GM18517 (cell line): Measurements from ENCODE around the gene TBL3.

Experiments
- ATAC-seq: cut with Tn5 transposase; IDR thresholded peaks from one replicate; pipeline ENCODE4 v1.9.1; 2021; ENCODE audit warnings: mild to moderate bottlenecking, moderate library complexity; ENCODE audit not compliant: unreplicated experiment

The TBL3 gene

GRCh38 chr16:2013527-2013926 is 41.7 kb downstream of the TBL3 start:
- no peak for ATAC-seq

- ATAC-seq, result no peak
These were observed 43.5 kb downstream of the TBL3 start for GRCh38 chr16:2015117-2015946.

- ATAC-seq, result no peak
These were observed 44.0 kb downstream of the TBL3 start for GRCh38 chr16:2015947-2016208.

GRCh38 chr16:2016407-2016922 is 44.6 kb downstream of the TBL3 start:
- ATAC-seq, result no peak

GRCh38 chr16:2019518-2019920 is 47.7 kb downstream of the TBL3 start, which contains the start of gene NPW:
NPW (plus strand) TSS chr16:2019785.
- ATAC-seq, result no peak

GRCh38 chr16:2019921-2020831 is 48.3 kb downstream of the TBL3 start:
- ATAC-seq, result no peak

- ATAC-seq, result peak; percentile 16
These were observed 50.9 kb downstream of the TBL3 start for GRCh38 chr16:2022723-2023091.

- ATAC-seq, result peak; percentile 65
These were observed 51.5 kb downstream of the TBL3 start for GRCh38 chr16:2023092-2024031.

- no peak for ATAC-seq
These were observed 52.2 kb downstream of the TBL3 start for GRCh38 chr16:2024032-2024420.

GRCh38 chr16:2025251-2025650 is 53.4 kb downstream of the TBL3 start:
- no peak for ATAC-seq

- no peak for ATAC-seq
These were observed 54.1 kb downstream of the TBL3 start for GRCh38 chr16:2025878-2026460.

- no peak for ATAC-seq
These were observed 54.7 kb downstream of the TBL3 start, which contains the start of gene NHERF2 for GRCh38 chr16:2026461-2027023. NHERF2 (plus strand) TSS chr16:2026902; CDS start chr16:2027006, 104 bp downstream.

GRCh38 chr16:2027024-2028010 is 55.5 kb downstream of the TBL3 start:
- ATAC-seq, result no peak

GRCh38 chr16:2028146-2028545 is 56.3 kb downstream of the TBL3 start:
- no peak for ATAC-seq

GRCh38 chr16:2028620-2029220 is 56.9 kb downstream of the TBL3 start:
- no peak for ATAC-seq

GRCh38 chr16:2029350-2029749 is 57.5 kb downstream of the TBL3 start:
- ATAC-seq, result no peak

- ATAC-seq, result no peak
These were observed 58.2 kb downstream of the TBL3 start for GRCh38 chr16:2030036-2030435.

- no peak for ATAC-seq
These were observed 59.3 kb downstream of the TBL3 start for GRCh38 chr16:2031081-2031577.
